ENCODE data around the gene GRXCR1.

Gene GRXCR1

DNA sequence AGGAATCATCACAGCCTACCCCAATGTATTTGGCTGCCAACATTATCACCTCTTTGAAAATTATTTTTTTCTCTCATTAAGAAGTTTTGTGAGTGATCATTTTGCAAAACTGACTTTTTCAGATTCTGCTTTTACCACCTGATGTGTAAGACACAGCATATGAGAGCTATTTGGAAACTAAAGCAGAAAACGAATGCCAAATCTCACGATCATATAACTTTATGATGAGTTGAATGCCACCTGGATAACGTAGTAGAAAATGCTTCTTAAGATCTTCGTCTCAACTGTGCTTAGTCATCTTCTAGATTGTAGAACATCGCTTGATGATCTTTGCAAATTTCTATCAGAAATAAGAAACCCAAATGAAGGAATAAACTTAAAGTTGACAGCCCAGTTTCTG, 21.3 kb upstream of the GRXCR1 start:
- no peaks in the 10 kb centered on the region for H3F3A ChIP-seq (ENCODE audit: insufficient read depth, low read length)
- H3K27me3 ChIP-seq (ENCODE audit: insufficient read depth, low read length) = no peaks in the 10 kb centered on the region
- no peaks in the 10 kb centered on the region for H3K4me1 ChIP-seq (ENCODE audit: insufficient read depth, low read length, severe bottlenecking)
- no peaks in the 10 kb centered on the region for H3K9me3 ChIP-seq (ENCODE audit: low read length)
- no peak overlapping the region for H3K4me3 ChIP-seq (ENCODE audit: low read depth, low read length, poor library complexity, severe bottlenecking)
- no peak overlapping the region for H3K27ac ChIP-seq (ENCODE audit: low read depth, low read length, poor library complexity, severe bottlenecking)
- H3K79me2 ChIP-seq (ENCODE audit: insufficient read depth, low read length) = no peaks in the 10 kb centered on the region
- no peak for TF ChIP-seq EZH2 (IDR thresholded peaks at IDR 0.05; ENCODE audit: borderline replicate concordance, low read length)
- TF ChIP-seq, protein P1, sequence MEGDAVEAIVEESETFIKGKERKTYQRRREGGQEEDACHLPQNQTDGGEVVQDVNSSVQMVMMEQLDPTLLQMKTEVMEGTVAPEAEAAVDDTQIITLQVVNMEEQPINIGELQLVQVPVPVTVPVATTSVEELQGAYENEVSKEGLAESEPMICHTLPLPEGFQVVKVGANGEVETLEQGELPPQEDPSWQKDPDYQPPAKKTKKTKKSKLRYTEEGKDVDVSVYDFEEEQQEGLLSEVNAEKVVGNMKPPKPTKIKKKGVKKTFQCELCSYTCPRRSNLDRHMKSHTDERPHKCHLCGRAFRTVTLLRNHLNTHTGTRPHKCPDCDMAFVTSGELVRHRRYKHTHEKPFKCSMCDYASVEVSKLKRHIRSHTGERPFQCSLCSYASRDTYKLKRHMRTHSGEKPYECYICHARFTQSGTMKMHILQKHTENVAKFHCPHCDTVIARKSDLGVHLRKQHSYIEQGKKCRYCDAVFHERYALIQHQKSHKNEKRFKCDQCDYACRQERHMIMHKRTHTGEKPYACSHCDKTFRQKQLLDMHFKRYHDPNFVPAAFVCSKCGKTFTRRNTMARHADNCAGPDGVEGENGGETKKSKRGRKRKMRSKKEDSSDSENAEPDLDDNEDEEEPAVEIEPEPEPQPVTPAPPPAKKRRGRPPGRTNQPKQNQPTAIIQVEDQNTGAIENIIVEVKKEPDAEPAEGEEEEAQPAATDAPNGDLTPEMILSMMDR (IDR thresholded peaks at IDR 0.05; ENCODE audit: low read length) = no peak
- no peaks in the 10 kb centered on the region for H3K9me2 ChIP-seq (ENCODE audit: low read depth, low read length)
- H4K20me1 ChIP-seq (ENCODE audit: insufficient read depth, low read length) = no peaks in the 10 kb centered on the region
- H2AFZ ChIP-seq (ENCODE audit: low read length) = no peak overlapping the region
- no peak overlapping the region for H3K4me2 ChIP-seq (ENCODE audit: low read length)
- H3K36me3 ChIP-seq (ENCODE audit: insufficient read depth, low read length) = no peaks in the 10 kb centered on the region
- no peak overlapping the region for H3K9ac ChIP-seq (ENCODE audit: low read length)

DNA sequence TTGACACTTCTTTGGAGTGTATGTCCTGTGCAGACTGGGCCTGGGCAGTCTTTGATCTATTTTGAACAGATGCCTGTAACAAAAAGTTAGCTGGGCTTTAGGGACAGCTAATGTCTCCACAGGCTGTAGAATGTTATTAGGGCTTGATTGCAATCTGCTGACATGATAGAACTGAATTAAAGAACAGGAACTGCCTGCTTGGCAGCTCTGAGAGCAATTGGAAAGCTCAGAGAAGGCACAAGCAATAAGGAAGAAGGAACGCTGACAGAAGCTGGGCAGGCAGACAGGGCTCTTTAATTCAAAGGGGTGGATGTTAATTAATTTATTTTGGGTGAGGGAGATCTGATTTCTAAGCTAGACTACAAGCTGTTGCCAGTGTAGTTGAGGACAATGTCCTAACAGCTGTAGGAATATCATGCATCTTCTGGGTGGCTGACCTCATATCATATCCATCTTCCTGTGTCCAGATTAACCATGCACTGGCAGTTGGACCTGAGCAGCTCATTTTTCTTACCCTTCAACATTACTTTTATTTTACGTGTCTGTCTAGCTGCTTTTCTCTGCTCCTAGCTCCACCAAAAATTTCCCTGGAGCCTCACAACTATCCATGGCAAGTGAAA, 20.7 kb upstream of the GRXCR1 start:
- no peaks in the 10 kb centered on the region for H4K20me1 ChIP-seq (ENCODE audit: insufficient read depth, low read length)
- TF ChIP-seq, protein P1 (IDR thresholded peaks at IDR 0.05; ENCODE audit: low read length) = no peak
- no peak for TF ChIP-seq EZH2 (IDR thresholded peaks at IDR 0.05; ENCODE audit: borderline replicate concordance, low read length)
- no peak overlapping the region for H3K27ac ChIP-seq (ENCODE audit: low read depth, low read length, poor library complexity, severe bottlenecking)
- no peaks in the 10 kb centered on the region for H3K9me3 ChIP-seq (ENCODE audit: low read length)
- no peaks in the 10 kb centered on the region for H3K36me3 ChIP-seq (ENCODE audit: insufficient read depth, low read length)
- no peak overlapping the region for H3K9ac ChIP-seq (ENCODE audit: low read length)
- H3F3A ChIP-seq (ENCODE audit: insufficient read depth, low read length) = no peaks in the 10 kb centered on the region
- no peaks in the 10 kb centered on the region for H3K27me3 ChIP-seq (ENCODE audit: insufficient read depth, low read length)
- H2AFZ ChIP-seq (ENCODE audit: low read length) = no peak overlapping the region
- no peaks in the 10 kb centered on the region for H3K4me1 ChIP-seq (ENCODE audit: insufficient read depth, low read length, severe bottlenecking)
- H3K4me3 ChIP-seq (ENCODE audit: low read depth, low read length, poor library complexity, severe bottlenecking) = no peak overlapping the region
- no peaks in the 10 kb centered on the region for H3K9me2 ChIP-seq (ENCODE audit: low read depth, low read length)
- no peak overlapping the region for H3K4me2 ChIP-seq (ENCODE audit: low read length)
- no peaks in the 10 kb centered on the region for H3K79me2 ChIP-seq (ENCODE audit: insufficient read depth, low read length)

DNA sequence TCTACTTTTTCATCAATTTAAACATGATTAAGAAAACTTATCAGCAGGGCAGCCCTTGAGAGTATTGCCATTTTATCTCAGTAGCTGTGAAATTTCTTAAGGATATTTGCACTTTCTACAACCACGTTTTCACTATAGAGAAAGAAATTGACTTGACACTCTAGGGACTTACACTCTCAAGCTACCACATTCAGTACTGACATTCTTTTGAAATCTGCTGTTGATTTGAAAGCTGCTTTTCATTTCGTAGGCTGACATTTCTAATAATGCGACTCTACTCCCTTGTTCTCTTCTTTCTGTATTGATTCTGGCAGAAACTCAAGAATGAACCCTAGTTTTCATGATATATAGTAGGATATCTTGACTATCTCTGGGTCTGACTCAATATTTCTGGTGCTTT, 13.7 kb upstream of the GRXCR1 start:
- no peak overlapping the region for H3K9ac ChIP-seq (ENCODE audit: low read length)
- no peak overlapping the region for H3K27ac ChIP-seq (ENCODE audit: low read depth, low read length, poor library complexity, severe bottlenecking)
- no peaks in the 10 kb centered on the region for H3K36me3 ChIP-seq (ENCODE audit: insufficient read depth, low read length)
- no peaks in the 10 kb centered on the region for H4K20me1 ChIP-seq (ENCODE audit: insufficient read depth, low read length)
- no peaks in the 10 kb centered on the region for H3K9me3 ChIP-seq (ENCODE audit: low read length)
- H3K4me3 ChIP-seq (ENCODE audit: low read depth, low read length, poor library complexity, severe bottlenecking) = no peak overlapping the region
- H3K27me3 ChIP-seq (ENCODE audit: insufficient read depth, low read length) = no peaks in the 10 kb centered on the region
- no peaks in the 10 kb centered on the region for H3F3A ChIP-seq (ENCODE audit: insufficient read depth, low read length)
- TF ChIP-seq, protein P1 (IDR thresholded peaks at IDR 0.05; ENCODE audit: low read length) = no peak
- no peak for TF ChIP-seq EZH2 (IDR thresholded peaks at IDR 0.05; ENCODE audit: borderline replicate concordance, low read length)
- H3K79me2 ChIP-seq (ENCODE audit: insufficient read depth, low read length) = no peaks in the 10 kb centered on the region
- no peak overlapping the region for H3K4me2 ChIP-seq (ENCODE audit: low read length)
- H3K4me1 ChIP-seq (ENCODE audit: insufficient read depth, low read length, severe bottlenecking) = no peaks in the 10 kb centered on the region
- no peaks in the 10 kb centered on the region for H3K9me2 ChIP-seq (ENCODE audit: low read depth, low read length)
- no peak overlapping the region for H2AFZ ChIP-seq (ENCODE audit: low read length)

All from OCI-LY1 (cell line).